Measurements from ENCODE around the gene PNMA8C. TPM values are rescaled to one million over a fixed set of nuclear protein-coding genes. Genes with fewer than 3 reads are reported as not detected.

PNMA8C gene
- not detected for polyA plus RNA-seq (2012; ENCODE audit: low read depth, missing spikeins)

DNA sequence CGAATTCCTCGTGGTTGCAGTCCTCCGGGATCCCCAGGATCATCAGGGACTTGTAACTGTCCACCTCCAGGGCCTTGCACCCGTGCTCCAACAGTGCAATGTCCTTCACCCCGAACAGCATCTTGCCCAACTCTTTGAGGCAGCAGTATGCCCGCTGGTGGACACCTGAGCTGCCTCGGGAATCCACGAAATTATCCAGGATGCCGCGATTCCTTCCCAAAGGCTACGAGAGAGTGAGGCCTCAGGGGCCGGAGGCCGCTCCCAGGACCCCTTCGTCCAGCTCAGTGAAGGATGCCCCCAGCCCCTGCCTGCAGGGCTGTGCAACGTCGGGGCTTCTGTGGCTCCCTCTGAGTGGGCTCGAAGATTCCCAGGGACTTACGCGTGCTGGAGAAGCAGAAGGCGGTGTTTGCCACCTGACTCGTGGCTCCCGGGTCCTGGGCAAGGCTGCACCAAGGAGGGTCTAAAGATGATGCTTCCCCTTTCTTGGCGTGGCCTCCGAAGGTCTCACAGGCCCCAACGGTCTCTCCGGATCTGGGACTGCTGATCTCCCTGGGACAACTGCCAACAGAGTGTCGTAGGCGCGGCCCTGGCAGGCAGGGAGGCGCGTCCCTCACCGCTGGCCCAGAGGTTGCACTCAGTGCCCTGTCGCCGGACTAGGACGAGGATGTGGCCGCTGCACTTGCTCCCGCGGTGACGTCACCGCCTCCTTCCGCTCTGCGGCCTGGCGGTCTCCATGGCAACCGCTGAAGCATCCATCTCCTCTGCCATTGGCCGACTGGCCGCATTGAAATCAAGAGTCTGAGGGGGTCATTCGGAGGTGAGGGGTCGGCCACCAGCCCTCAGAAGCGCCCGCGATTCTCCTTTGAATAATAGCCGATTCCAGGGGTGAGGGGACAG is at the start of gene PNMA8C:
TSS of gene PNMA8C (minus strand) at position 698 of the 897 bp plus-strand sequence. CDS start at position 121, 577 bp downstream.
- TF ChIP-seq TAF1 (IDR thresholded peaks at IDR 0.05; ENCODE audit: low read depth, low read length) (no peak), SPI1 (IDR thresholded peaks at IDR 0.05; ENCODE audit: low read depth, low read length) (0 out of 2 replicates have a peak, but pooled peaks have one; percentile 11)
- FAIRE-seq = peak; percentile 94
- no peak for DNase-seq (ENCODE audit: insufficient read length, low spot score)

DNA sequence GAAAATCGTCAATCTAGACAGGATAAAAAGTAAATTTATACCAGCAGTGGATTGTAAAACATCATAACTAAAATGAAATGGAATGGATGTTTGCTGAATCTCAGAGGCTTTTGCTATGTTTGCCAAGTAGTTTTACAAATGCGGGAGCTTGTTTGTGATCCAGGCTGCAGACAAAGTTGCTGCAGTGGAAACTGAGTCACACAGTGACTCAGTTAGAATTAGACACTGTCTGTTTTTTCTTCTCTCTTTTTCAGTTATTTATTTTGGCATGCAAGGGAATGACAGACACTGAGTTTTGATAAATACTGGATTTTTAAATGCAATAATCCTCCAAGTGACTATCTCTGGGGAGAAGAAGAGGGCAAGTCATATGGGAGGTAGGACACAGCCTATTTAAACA is 47.2 kb upstream of the PNMA8C start:
- FAIRE-seq (no peak), DNase-seq (ENCODE audit: insufficient read length, low spot score) (no peak)
- TF ChIP-seq POLR2A (IDR thresholded peaks at IDR 0.05; ENCODE audit: low read depth, low read length) (no peak), PAX5 (IDR thresholded peaks at IDR 0.05; ENCODE audit: insufficient read depth, low read length, severe bottlenecking) (no peak), POU2F2 (IDR thresholded peaks at IDR 0.05; ENCODE audit: low read depth, low read length) (no peak), POLR2AphosphoS5 (IDR thresholded peaks at IDR 0.05; ENCODE audit: low read depth, low read length) (no peak), SPI1 (IDR thresholded peaks at IDR 0.05; ENCODE audit: low read depth, low read length) (no peak)

DNA sequence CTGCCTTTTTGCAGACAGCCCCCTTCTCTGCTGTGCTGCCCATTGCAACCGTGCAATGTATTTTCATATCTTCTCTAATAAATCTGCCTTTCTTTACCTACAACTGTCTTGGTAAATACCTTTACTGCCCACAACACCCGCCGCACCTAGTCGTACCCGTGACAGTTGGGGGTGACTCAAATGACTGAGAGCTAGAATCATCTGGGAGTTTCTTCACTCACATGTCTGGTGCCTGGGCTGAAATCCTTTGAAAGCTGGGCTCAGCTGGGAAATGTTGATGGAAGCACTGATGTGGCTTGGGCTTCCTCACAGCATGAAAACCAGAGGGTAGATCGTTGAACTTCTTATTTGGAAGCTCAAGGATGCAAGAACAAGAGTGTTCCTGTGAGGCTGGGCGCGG is 45.5 kb upstream of the PNMA8C start:
- FAIRE-seq = no peak

DNA sequence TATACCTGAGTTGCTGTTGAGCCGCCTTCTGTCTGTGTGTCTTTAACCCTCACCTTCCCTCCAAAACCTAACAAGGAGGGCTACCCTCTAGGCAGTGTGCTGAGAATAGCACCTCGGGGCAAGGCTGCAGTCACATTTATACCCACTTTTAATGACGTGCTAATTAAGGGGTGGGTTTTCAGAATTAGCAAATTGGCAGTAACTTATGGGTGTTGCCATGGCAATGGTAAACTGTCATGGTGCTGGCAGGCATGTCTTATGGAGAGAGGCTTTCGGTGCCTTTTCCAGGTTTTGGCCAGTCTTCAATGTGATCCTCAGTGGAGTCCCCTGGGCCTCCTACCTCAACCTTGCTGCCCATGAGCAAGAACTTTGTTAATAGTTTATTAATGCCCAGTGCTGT is 43.9 kb upstream of the PNMA8C start:
- no peak for TF ChIP-seq TAF1 (IDR thresholded peaks at IDR 0.05; ENCODE audit: low read depth, low read length)
- TF ChIP-seq SPI1 (IDR thresholded peaks at IDR 0.05; ENCODE audit: low read depth, low read length) = no peak
- no peak for TF ChIP-seq POLR2A (IDR thresholded peaks at IDR 0.05; ENCODE audit: low read depth, low read length)
- no peak for TF ChIP-seq PAX5 (IDR thresholded peaks at IDR 0.05; ENCODE audit: insufficient read depth, low read length, severe bottlenecking)
- TF ChIP-seq POU2F2 (IDR thresholded peaks at IDR 0.05; ENCODE audit: low read depth, low read length) = no peak
- TF ChIP-seq POLR2AphosphoS5 (IDR thresholded peaks at IDR 0.05; ENCODE audit: low read depth, low read length) = no peak
- no peak for FAIRE-seq

More for the DNA sequence above, 45.5 kb upstream of the PNMA8C start:
- TF ChIP-seq POU2F2 (IDR thresholded peaks at IDR 0.05; ENCODE audit: low read depth, low read length) = no peak
- no peak for TF ChIP-seq PAX5 (IDR thresholded peaks at IDR 0.05; ENCODE audit: insufficient read depth, low read length, severe bottlenecking)
- no peak for TF ChIP-seq POLR2A (IDR thresholded peaks at IDR 0.05; ENCODE audit: low read depth, low read length)
- no peak for TF ChIP-seq TAF1 (IDR thresholded peaks at IDR 0.05; ENCODE audit: low read depth, low read length)
- no peak for TF ChIP-seq SPI1 (IDR thresholded peaks at IDR 0.05; ENCODE audit: low read depth, low read length)
- TF ChIP-seq POLR2AphosphoS5 (IDR thresholded peaks at IDR 0.05; ENCODE audit: low read depth, low read length) = no peak
- DNase-seq (ENCODE audit: insufficient read length, low spot score) = no peak

GRCh38 chr19:46471811-46472543 is 43.2 kb upstream of the PNMA8C start:
- no peak for DNase-seq (ENCODE audit: insufficient read length, low spot score)
- TF ChIP-seq PAX5 (IDR thresholded peaks at IDR 0.05; ENCODE audit: insufficient read depth, low read length, severe bottlenecking) = no peak
- no peak for TF ChIP-seq TAF1 (IDR thresholded peaks at IDR 0.05; ENCODE audit: low read depth, low read length)
- no peak for TF ChIP-seq POU2F2 (IDR thresholded peaks at IDR 0.05; ENCODE audit: low read depth, low read length)
- no peak for TF ChIP-seq POLR2AphosphoS5 (IDR thresholded peaks at IDR 0.05; ENCODE audit: low read depth, low read length)
- no peak for TF ChIP-seq SPI1 (IDR thresholded peaks at IDR 0.05; ENCODE audit: low read depth, low read length)
- no peak for TF ChIP-seq POLR2A (IDR thresholded peaks at IDR 0.05; ENCODE audit: low read depth, low read length)
- FAIRE-seq = no peak

More for the DNA sequence above, 43.9 kb upstream of the PNMA8C start:
- no peak for DNase-seq (ENCODE audit: insufficient read length, low spot score)

DNA sequence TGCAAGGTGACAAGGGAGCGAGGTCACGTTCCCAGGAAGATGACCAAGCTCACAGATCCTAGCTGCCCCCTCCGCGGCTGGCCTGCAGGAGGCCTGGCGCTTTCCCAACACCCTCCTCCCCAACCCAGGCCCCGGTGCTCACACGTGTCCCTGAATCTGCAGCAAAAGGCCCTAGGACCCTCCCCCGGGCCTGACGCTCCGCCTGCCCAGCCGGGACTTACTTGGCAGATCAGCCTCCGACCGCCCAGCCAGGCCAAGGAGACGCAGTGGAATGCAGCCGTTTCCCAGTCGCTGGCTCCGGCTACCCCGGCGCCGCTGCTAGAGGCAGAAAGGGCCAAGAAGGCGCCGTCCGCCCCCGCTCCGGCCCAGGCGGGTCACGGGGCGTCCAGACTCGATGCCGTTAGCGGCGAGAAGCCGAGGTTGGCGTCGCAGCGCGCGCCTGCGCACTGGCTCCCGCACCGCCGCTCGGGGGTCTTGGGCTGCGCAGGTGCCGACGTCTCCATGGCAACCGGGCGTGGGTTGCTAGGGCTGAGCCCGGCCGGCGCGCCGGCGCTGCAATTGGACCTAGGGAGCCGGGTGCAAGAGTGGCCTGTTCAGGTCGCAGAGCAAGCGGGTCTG is 42.5 kb upstream of the PNMA8C start, which contains the start of gene PNMA8A:
TSS of gene PNMA8A (minus strand) at position 448 of the 618 bp plus-strand sequence. CDS start 528 bp downstream, outside the sequence.
- TF ChIP-seq SPI1 (IDR thresholded peaks at IDR 0.05; ENCODE audit: low read depth, low read length) (no peak), PAX5 (IDR thresholded peaks at IDR 0.05; ENCODE audit: insufficient read depth, low read length, severe bottlenecking) (no peak), POLR2AphosphoS5 (IDR thresholded peaks at IDR 0.05; ENCODE audit: low read depth, low read length) (no peak), POLR2A (IDR thresholded peaks at IDR 0.05; ENCODE audit: low read depth, low read length) (no peak), TAF1 (IDR thresholded peaks at IDR 0.05; ENCODE audit: low read depth, low read length) (no peak), POU2F2 (IDR thresholded peaks at IDR 0.05; ENCODE audit: low read depth, low read length) (no peak)
- no peak for FAIRE-seq
- no peak for DNase-seq (ENCODE audit: insufficient read length, low spot score)

GRCh38 chr19:46470376-46470775 is 41.6 kb upstream of the PNMA8C start:
- TF ChIP-seq SPI1 (IDR thresholded peaks at IDR 0.05; ENCODE audit: low read depth, low read length) (no peak), PAX5 (IDR thresholded peaks at IDR 0.05; ENCODE audit: insufficient read depth, low read length, severe bottlenecking) (no peak), TAF1 (IDR thresholded peaks at IDR 0.05; ENCODE audit: low read depth, low read length) (no peak), POU2F2 (IDR thresholded peaks at IDR 0.05; ENCODE audit: low read depth, low read length) (no peak), POLR2A (IDR thresholded peaks at IDR 0.05; ENCODE audit: low read depth, low read length) (no peak), POLR2AphosphoS5 (IDR thresholded peaks at IDR 0.05; ENCODE audit: low read depth, low read length) (no peak)
- DNase-seq (ENCODE audit: insufficient read length, low spot score) = no peak
- no peak for FAIRE-seq

- FAIRE-seq (no peak), DNase-seq (ENCODE audit: insufficient read length, low spot score) (no peak)
- TF ChIP-seq POLR2AphosphoS5 (IDR thresholded peaks at IDR 0.05; ENCODE audit: low read depth, low read length) (no peak), TAF1 (IDR thresholded peaks at IDR 0.05; ENCODE audit: low read depth, low read length) (no peak), PAX5 (IDR thresholded peaks at IDR 0.05; ENCODE audit: insufficient read depth, low read length, severe bottlenecking) (no peak), SPI1 (IDR thresholded peaks at IDR 0.05; ENCODE audit: low read depth, low read length) (no peak), POLR2A (IDR thresholded peaks at IDR 0.05; ENCODE audit: low read depth, low read length) (no peak), POU2F2 (IDR thresholded peaks at IDR 0.05; ENCODE audit: low read depth, low read length) (no peak)
Measured at GRCh38 chr19:46469541-46470185, 40.9 kb upstream of the PNMA8C start.
